ENCODE results near the gene F2R. TPM values are rescaled to one million over a fixed set of nuclear protein-coding genes. Genes with fewer than 3 reads are reported as not detected.

The F2R gene
- total RNA-seq, 2 donors from 2014 or later: 16.1 to 46.7 TPM

GRCh38 chr5:76744632-76745031 is 28.7 kb downstream of the F2R start:
- Histone ChIP-seq H3K4me1 (no peaks in the 10 kb centered on the region), H3K27ac (no peak overlapping the region), H3K4me3 (no peak overlapping the region), H3K27me3 (no peaks in the 10 kb centered on the region), H3K9me3 (no peaks in the 10 kb centered on the region), H3K36me3 (no peaks in the 10 kb centered on the region)
- no peak for TF ChIP-seq CTCF (IDR thresholded peaks at IDR 0.05)
- no peak for DNase-seq (ENCODE audit: low spot score)

GRCh38 chr5:76745670-76746069 is 29.7 kb downstream of the F2R start:
- no peak for DNase-seq (ENCODE audit: low spot score)
- Histone ChIP-seq H3K4me1 (no peaks in the 10 kb centered on the region), H3K27me3 (no peaks in the 10 kb centered on the region), H3K27ac (no peak overlapping the region), H3K9me3 (no peaks in the 10 kb centered on the region), H3K36me3 (no peaks in the 10 kb centered on the region), H3K4me3 (no peak overlapping the region)
- no peak for TF ChIP-seq CTCF (IDR thresholded peaks at IDR 0.05)

GRCh38 chr5:76746677-76747076 is 30.8 kb downstream of the F2R start:
- no peak for TF ChIP-seq CTCF (IDR thresholded peaks at IDR 0.05)
- DNase-seq (ENCODE audit: low spot score): no peak

GRCh38 chr5:76747706-76748105 is 31.8 kb downstream of the F2R start:
- Histone ChIP-seq H3K27me3 (no peaks in the 10 kb centered on the region), H3K9me3 (no peaks in the 10 kb centered on the region), H3K4me3 (no peak overlapping the region), H3K36me3 (no peaks in the 10 kb centered on the region), H3K27ac (no peak overlapping the region), H3K4me1 (no peaks in the 10 kb centered on the region)
- no peak for TF ChIP-seq CTCF (IDR thresholded peaks at IDR 0.05)
- DNase-seq (ENCODE audit: low spot score): no peak

More at GRCh38 chr5:76746677-76747076, 30.8 kb downstream of the F2R start:
- no peaks in the 10 kb centered on the region for H3K4me1 ChIP-seq
- H3K9me3 ChIP-seq: no peaks in the 10 kb centered on the region
- H3K4me3 ChIP-seq: no peak overlapping the region
- H3K36me3 ChIP-seq: no peaks in the 10 kb centered on the region
- H3K27me3 ChIP-seq: no peaks in the 10 kb centered on the region
- no peak overlapping the region for H3K27ac ChIP-seq

GRCh38 chr5:76751291-76751690 is 35.4 kb downstream of the F2R start:
- no peaks in the 10 kb centered on the region for H3K36me3 ChIP-seq
- TF ChIP-seq CTCF (IDR thresholded peaks at IDR 0.05): no peak
- H3K4me1 ChIP-seq: no peaks in the 10 kb centered on the region
- H3K27ac ChIP-seq: no peak overlapping the region
- no peaks in the 10 kb centered on the region for H3K27me3 ChIP-seq
- no peaks in the 10 kb centered on the region for H3K9me3 ChIP-seq
- no peak for DNase-seq (ENCODE audit: low spot score)
- H3K4me3 ChIP-seq: no peak overlapping the region

GRCh38 chr5:76754668-76755078 is 38.7 kb downstream of the F2R start:
- Histone ChIP-seq H3K4me1 (no peaks in the 10 kb centered on the region), H3K36me3 (no peaks in the 10 kb centered on the region), H3K9me3 (no peaks in the 10 kb centered on the region), H3K27ac (no peak overlapping the region), H3K4me3 (no peak overlapping the region), H3K27me3 (no peaks in the 10 kb centered on the region)
- peak; percentile 54 for DNase-seq (ENCODE audit: low spot score)
- no peak for TF ChIP-seq CTCF (IDR thresholded peaks at IDR 0.05)

Data from right atrium auricular region (tissue), 2 donors.